ENCODE data around the gene USP21.

Gene USP21

GRCh38 chr1:161191971-161192370 lies 32.7 kb downstream of the USP21 start:
- Histone ChIP-seq H3K36me3 (ENCODE audit: insufficient read depth, low read length) (no peaks in the 10 kb centered on the region), H3K9me3 (ENCODE audit: insufficient read depth, low read length, severe bottlenecking) (no peaks in the 10 kb centered on the region), H2AFZ (ENCODE audit: low read depth, low read length) (no peak overlapping the region), H3K27ac (ENCODE audit: low read length) (no peak overlapping the region), H4K20me1 (ENCODE audit: insufficient read depth, low read length) (no peaks in the 10 kb centered on the region), H3K27me3 (ENCODE audit: insufficient read depth, low read length, poor library complexity) (no peaks in the 10 kb centered on the region), H3K79me2 (ENCODE audit: insufficient read depth, low read length) (no peaks in the 10 kb centered on the region), H3K4me1 (ENCODE audit: insufficient read depth, low read length) (peaks cover 3% of the 10 kb centered on the region; the same call in 1 of the 2 replicates), H3K4me2 (ENCODE audit: insufficient read depth, low read length) (no peak overlapping the region), H3K4me3 (ENCODE audit: low read depth in 1 of 2, low read length in 2 of 2) (no peak overlapping the region), H3K9ac (ENCODE audit: low read depth, low read length) (no peak overlapping the region)
- no peak for ATAC-seq (ENCODE audit: insufficient read depth, low read depth)
- TF ChIP-seq EZH2 (IDR thresholded peaks at IDR 0.05; ENCODE audit: borderline replicate concordance, low read depth, low read length, severe bottlenecking): no peak
- TF ChIP-seq CTCF (IDR thresholded peaks at IDR 0.05; ENCODE audit: borderline replicate concordance, extremely low read depth, low read length, poor library complexity, severe bottlenecking): no peak
- DNase-seq: no peak

- no peak for TF ChIP-seq EZH2 (IDR thresholded peaks at IDR 0.05; ENCODE audit: borderline replicate concordance, low read depth, low read length, severe bottlenecking)
- TF ChIP-seq CTCF (IDR thresholded peaks at IDR 0.05; ENCODE audit: borderline replicate concordance, extremely low read depth, low read length, poor library complexity, severe bottlenecking): peak; percentile 96
- Histone ChIP-seq H2AFZ (ENCODE audit: low read depth, low read length) (peak overlapping the region; percentile 58), H3K79me2 (ENCODE audit: insufficient read depth, low read length) (no peaks in the 10 kb centered on the region), H3K9me3 (ENCODE audit: insufficient read depth, low read length, severe bottlenecking) (no peaks in the 10 kb centered on the region), H3K27ac (ENCODE audit: low read length) (no peak overlapping the region), H3K36me3 (ENCODE audit: insufficient read depth, low read length) (no peaks in the 10 kb centered on the region), H3K4me1 (ENCODE audit: insufficient read depth, low read length) (peaks cover 3% of the 10 kb centered on the region; the same call in 1 of the 2 replicates), H4K20me1 (ENCODE audit: insufficient read depth, low read length) (no peaks in the 10 kb centered on the region), H3K4me2 (ENCODE audit: insufficient read depth, low read length) (no peak overlapping the region), H3K27me3 (ENCODE audit: insufficient read depth, low read length, poor library complexity) (no peaks in the 10 kb centered on the region), H3K9ac (ENCODE audit: low read depth, low read length) (no peak overlapping the region), H3K4me3 (ENCODE audit: low read depth in 1 of 2, low read length in 2 of 2) (no peak overlapping the region)
- DNase-seq: peak; percentile 76
- peak; percentile 96 for ATAC-seq (ENCODE audit: insufficient read depth, low read depth)
These were observed 33.5 kb downstream of the USP21 start for GRCh38 chr1:161192476-161193465.

GRCh38 chr1:161193561-161194235 lies 34.4 kb downstream of the USP21 start:
- Histone ChIP-seq H3K4me2 (ENCODE audit: insufficient read depth, low read length) (no peak overlapping the region), H2AFZ (ENCODE audit: low read depth, low read length) (no peak overlapping the region), H3K9ac (ENCODE audit: low read depth, low read length) (no peak overlapping the region), H3K79me2 (ENCODE audit: insufficient read depth, low read length) (no peaks in the 10 kb centered on the region), H3K27ac (ENCODE audit: low read length) (no peak overlapping the region), H3K27me3 (ENCODE audit: insufficient read depth, low read length, poor library complexity) (no peaks in the 10 kb centered on the region), H3K4me3 (ENCODE audit: low read depth in 1 of 2, low read length in 2 of 2) (no peak overlapping the region), H3K9me3 (ENCODE audit: insufficient read depth, low read length, severe bottlenecking) (no peaks in the 10 kb centered on the region), H3K36me3 (ENCODE audit: insufficient read depth, low read length) (no peaks in the 10 kb centered on the region), H4K20me1 (ENCODE audit: insufficient read depth, low read length) (no peaks in the 10 kb centered on the region), H3K4me1 (ENCODE audit: insufficient read depth, low read length) (peaks cover 3% of the 10 kb centered on the region; the same call in 1 of the 2 replicates)
- ATAC-seq (ENCODE audit: insufficient read depth, low read depth): no peak
- DNase-seq: no peak
- TF ChIP-seq EZH2 (IDR thresholded peaks at IDR 0.05; ENCODE audit: borderline replicate concordance, low read depth, low read length, severe bottlenecking): no peak
- no peak for TF ChIP-seq CTCF (IDR thresholded peaks at IDR 0.05; ENCODE audit: borderline replicate concordance, extremely low read depth, low read length, poor library complexity, severe bottlenecking)
